Measurements from ENCODE around the gene PLA2G12B.
"Not testable (repeated sequence)": the region's sequence is repeated elsewhere in the genome, so short reads cannot be mapped to it uniquely, and the experiment has no call there.

PLA2G12B gene

GRCh38 chr10:72932259-72933015 is 22.2 kb downstream of the PLA2G12B start:
- DNase-seq, result no peak

GRCh38 chr10:72930276-72930675 is 24.3 kb downstream of the PLA2G12B start:
- DNase-seq, result no peak

- no peak for DNase-seq
Observed at GRCh38 chr10:72928798-72929197, 25.8 kb downstream of the PLA2G12B start.

GRCh38 chr10:72927485-72927884 is 27.1 kb downstream of the PLA2G12B start:
- no peak for DNase-seq

- no peak for DNase-seq
Observed at GRCh38 chr10:72925951-72926465, 28.6 kb downstream of the PLA2G12B start.

GRCh38 chr10:72924351-72924750 is 30.3 kb downstream of the PLA2G12B start:
- no peak for DNase-seq

GRCh38 chr10:72921147-72921683 is 33.4 kb downstream of the PLA2G12B start:
- not testable (repeated sequence) for DNase-seq

GRCh38 chr10:72918352-72918751 is 36.3 kb downstream of the PLA2G12B start:
- DNase-seq, result no peak

- not testable (repeated sequence) for DNase-seq
Observed at GRCh38 chr10:72917803-72918332, 36.7 kb downstream of the PLA2G12B start.

- not testable (repeated sequence) for DNase-seq
Observed at GRCh38 chr10:72917201-72917600, 37.4 kb downstream of the PLA2G12B start.

GRCh38 chr10:72913287-72913686 is 41.3 kb downstream of the PLA2G12B start:
- DNase-seq, result no peak

- DNase-seq, result no peak
Observed at GRCh38 chr10:72912736-72913135, 41.9 kb downstream of the PLA2G12B start.

GRCh38 chr10:72911758-72912157 is 42.8 kb downstream of the PLA2G12B start:
- no peak for DNase-seq

GRCh38 chr10:72910705-72911104 is 43.9 kb downstream of the PLA2G12B start:
- no peak for DNase-seq

GRCh38 chr10:72906446-72906845 is 48.2 kb downstream of the PLA2G12B start:
- DNase-seq, result no peak

- no peak for DNase-seq
Observed at GRCh38 chr10:72904806-72905205, 49.8 kb downstream of the PLA2G12B start.

GRCh38 chr10:72903941-72904446 is 50.6 kb downstream of the PLA2G12B start:
- not testable (repeated sequence) for DNase-seq

- no peak for DNase-seq
Observed at GRCh38 chr10:72899545-72899944, 55.1 kb downstream of the PLA2G12B start.

- no peak for DNase-seq
Observed at GRCh38 chr10:72898616-72899015, 56.0 kb downstream of the PLA2G12B start.

GRCh38 chr10:72895236-72895850 is 59.3 kb downstream of the PLA2G12B start:
- no peak for DNase-seq

- DNase-seq, result no peak
Observed at GRCh38 chr10:72893136-72893798, 61.3 kb downstream of the PLA2G12B start, which contains the start of gene OIT3. Gene OIT3, plus strand, starts transcription at chr10:72893739. Its CDS starts 60 bp downstream, at chr10:72893799.

- no peak for DNase-seq
Observed at GRCh38 chr10:72890086-72890485, 64.5 kb downstream of the PLA2G12B start.

- no peak for DNase-seq
Observed at GRCh38 chr10:72889391-72889831, 65.2 kb downstream of the PLA2G12B start.

All from stimulated activated CD4-positive, alpha-beta T cell treated with anti-CD3 and anti-CD28 coated beads, Interleukin-1b, Interleukin-23, amount 100 ng/mL, for 48 hours (primary cell).